Suprapubic skin (tissue), 4 donors: ENCODE measurements around the gene RSRC1. TPM values are rescaled to one million over a fixed set of nuclear protein-coding genes. Genes with fewer than 3 reads are reported as not detected.

Experiments used
- DNase-seq, 2 donors: peaks; one replicate each; pipeline ENCODE4 v3.0.0-alpha.2; 2019; ENCODE audit warnings: low spot score in 2 of 2
- H3K27ac ChIP-seq: fragments of 200-600 bp; sonication (generic); one replicate; pipeline ENCODE4 v1.5.1; 2019
- H3K27me3 ChIP-seq: fragments of 200-600 bp; sonication (generic); one replicate; pipeline ENCODE4 v1.5.1; 2019
- H3K36me3 ChIP-seq: fragments of 200-600 bp; sonication (generic); one replicate; pipeline ENCODE4 v1.5.1; 2019
- H3K4me1 ChIP-seq: fragments of 200-600 bp; sonication (generic); one replicate; pipeline ENCODE4 v1.5.1; 2019
- H3K4me3 ChIP-seq: fragments of 200-600 bp; sonication (generic); one replicate; pipeline ENCODE4 v1.5.1; 2019; ENCODE audit warnings: mild to moderate bottlenecking
- H3K9me3 ChIP-seq: fragments of 200-600 bp; sonication (generic); one replicate; pipeline ENCODE4 v1.5.1; 2019
- EP300 ChIP-seq: sonication (generic); formaldehyde crosslinking; IDR thresholded peaks from one replicate; pipeline ENCODE4 v1.6.1; 2017; ENCODE audit warnings: antibody characterized with exemption
- POLR2A ChIP-seq, 2 donors: fragments of 450-650 bp; IDR thresholded peaks; one replicate each; pipeline ENCODE4 v1.6.1; 2017; ENCODE audit warnings: antibody characterized with exemption in 2 of 2, mild to moderate bottlenecking in 2 of 2, moderate library complexity in 2 of 2
- POLR2AphosphoS5 ChIP-seq, 3 donors: sonication (generic); formaldehyde crosslinking; IDR thresholded peaks; one replicate each; pipeline ENCODE4 v1.6.1; 2017; ENCODE audit warnings: antibody characterized with exemption in 3 of 3
- WGBS: methylation state at CpG from one replicate; pipeline ENCODE4 v1.1.5; 2018; 5-methylcytosine and 5-hydroxymethylcytosine counted together
- total RNA-seq, 4 donors: library from RNA; depleted of rRNA; stranded (reverse); fragments of >200 nt; gene quantifications; one replicate each; pipeline ENCODE4 v1.1.0, GENCODE V29; 2016
- TF ChIP-seq, protein P1 (sequence below), 2 donors: fragments of 200-600 bp in 1 of 2; fragments of 450-650 bp in 1 of 2; sonication (generic) in 1 of 2; IDR thresholded peaks; one replicate each; pipeline ENCODE4 v1.5.1; 2016 to 2019; ENCODE audit warnings: antibody characterized with exemption in 2 of 2, mild to moderate bottlenecking in 1 of 2, moderate library complexity in 1 of 2

The RSRC1 gene
- total RNA-seq, 4 donors from 2014 or later, result 20.4 to 33.2 (median 30.4) TPM

DNA sequence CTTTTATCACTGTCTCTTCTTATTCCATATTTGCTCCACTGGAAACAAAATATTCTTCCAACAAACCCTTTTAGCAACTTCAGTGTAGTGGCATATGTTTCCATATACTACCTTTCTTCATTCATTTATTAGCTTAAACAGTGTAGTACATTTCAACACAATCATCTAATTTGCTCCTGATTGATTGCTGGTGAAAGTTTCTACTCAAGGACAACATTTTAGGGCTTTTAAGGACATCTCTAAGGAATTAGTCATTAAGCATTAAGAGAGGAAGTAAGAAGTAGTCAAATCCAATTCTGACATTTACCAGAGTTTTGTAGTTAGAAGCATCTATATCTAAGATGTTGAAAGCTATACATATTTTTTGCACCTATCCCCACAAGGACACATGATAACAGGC is 55.8 kb downstream of the RSRC1 start:
- TF ChIP-seq POLR2AphosphoS5 (IDR thresholded peaks at IDR 0.05) (no peak), POLR2A (IDR thresholded peaks at IDR 0.05) (no peak), EP300 (no peak)
- TF ChIP-seq, protein P1, sequence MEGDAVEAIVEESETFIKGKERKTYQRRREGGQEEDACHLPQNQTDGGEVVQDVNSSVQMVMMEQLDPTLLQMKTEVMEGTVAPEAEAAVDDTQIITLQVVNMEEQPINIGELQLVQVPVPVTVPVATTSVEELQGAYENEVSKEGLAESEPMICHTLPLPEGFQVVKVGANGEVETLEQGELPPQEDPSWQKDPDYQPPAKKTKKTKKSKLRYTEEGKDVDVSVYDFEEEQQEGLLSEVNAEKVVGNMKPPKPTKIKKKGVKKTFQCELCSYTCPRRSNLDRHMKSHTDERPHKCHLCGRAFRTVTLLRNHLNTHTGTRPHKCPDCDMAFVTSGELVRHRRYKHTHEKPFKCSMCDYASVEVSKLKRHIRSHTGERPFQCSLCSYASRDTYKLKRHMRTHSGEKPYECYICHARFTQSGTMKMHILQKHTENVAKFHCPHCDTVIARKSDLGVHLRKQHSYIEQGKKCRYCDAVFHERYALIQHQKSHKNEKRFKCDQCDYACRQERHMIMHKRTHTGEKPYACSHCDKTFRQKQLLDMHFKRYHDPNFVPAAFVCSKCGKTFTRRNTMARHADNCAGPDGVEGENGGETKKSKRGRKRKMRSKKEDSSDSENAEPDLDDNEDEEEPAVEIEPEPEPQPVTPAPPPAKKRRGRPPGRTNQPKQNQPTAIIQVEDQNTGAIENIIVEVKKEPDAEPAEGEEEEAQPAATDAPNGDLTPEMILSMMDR (IDR thresholded peaks at IDR 0.05), result no peak
- no peak overlapping the region for H3K27ac ChIP-seq

DNA sequence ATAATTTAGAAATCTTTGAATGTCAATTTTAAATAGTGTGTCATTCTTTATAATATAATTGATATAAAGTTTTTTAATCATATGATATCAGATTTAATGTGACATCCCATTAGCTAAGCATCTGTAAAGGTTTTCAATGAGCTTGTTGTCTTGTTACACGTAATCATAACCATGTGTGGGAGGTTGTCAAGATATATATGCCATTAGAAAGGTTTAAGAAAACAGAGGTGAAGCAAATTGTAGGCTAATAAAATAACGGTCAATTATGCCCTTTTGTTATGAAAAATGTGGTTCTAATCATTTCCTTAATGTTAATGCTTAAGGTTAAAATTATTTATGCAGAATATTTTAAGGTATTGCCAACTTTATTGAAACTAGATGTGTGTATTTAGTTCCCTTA is 56.3 kb downstream of the RSRC1 start:
- no peaks in the 10 kb centered on the region for H3K36me3 ChIP-seq
- no peak overlapping the region for H3K4me3 ChIP-seq
- H3K9me3 ChIP-seq, result no peaks in the 10 kb centered on the region
- no peak overlapping the region for H3K27ac ChIP-seq
- DNase-seq, result no peak
- peaks cover 4% of the 10 kb centered on the region for H3K4me1 ChIP-seq
- 84% methylated on average over 2 of the region's 2 CpGs for WGBS
- no peaks in the 10 kb centered on the region for H3K27me3 ChIP-seq
- TF ChIP-seq, protein P1 (IDR thresholded peaks at IDR 0.05), result no peak
- TF ChIP-seq EP300 (no peak), POLR2A (IDR thresholded peaks at IDR 0.05) (no peak), POLR2AphosphoS5 (IDR thresholded peaks at IDR 0.05) (no peak)

More for the DNA sequence above, 55.8 kb downstream of the RSRC1 start:
- DNase-seq, result no peak
- Histone ChIP-seq H3K36me3 (no peaks in the 10 kb centered on the region), H3K9me3 (no peaks in the 10 kb centered on the region), H3K4me3 (no peak overlapping the region), H3K4me1 (peaks cover 4% of the 10 kb centered on the region), H3K27me3 (no peaks in the 10 kb centered on the region)

DNA sequence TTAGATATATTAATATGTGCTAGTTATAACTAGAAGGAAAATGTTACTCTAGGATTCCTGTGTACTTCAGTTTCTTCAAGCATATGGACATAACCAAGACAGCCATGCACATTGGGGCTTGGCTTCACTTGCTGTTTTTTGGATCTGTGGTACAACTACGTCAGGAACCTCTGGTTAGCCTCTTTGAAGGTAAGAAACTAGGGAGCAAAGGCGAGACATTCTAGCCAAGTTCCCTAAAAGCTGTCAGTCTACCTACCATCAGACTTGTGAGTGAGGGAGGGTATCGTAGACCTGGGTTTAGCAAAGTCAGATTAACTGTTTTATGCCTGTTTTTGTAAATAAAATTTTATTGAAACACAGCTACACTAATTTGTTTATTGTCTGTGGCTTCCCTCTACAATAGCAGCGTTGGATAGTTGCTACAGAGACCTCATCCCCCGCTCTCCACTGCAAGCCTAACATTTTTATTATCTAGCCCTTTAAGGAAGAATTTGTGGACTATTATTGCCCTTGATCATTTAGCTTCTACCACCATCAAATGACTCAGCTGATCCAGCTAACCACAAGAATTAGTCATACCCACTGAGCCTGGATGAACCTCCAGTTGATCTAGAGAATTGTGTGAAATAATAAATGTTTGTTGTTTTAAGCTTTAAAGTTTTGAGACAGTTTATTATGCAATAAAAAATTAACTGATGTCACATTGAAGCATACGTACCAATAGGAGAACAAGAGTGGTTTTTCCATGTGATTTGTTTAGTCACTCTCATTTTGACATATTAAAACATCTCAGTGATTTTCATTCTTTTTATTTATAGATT is 58.1 kb downstream of the RSRC1 start:
- 61% methylated on average over 6 of the region's 6 CpGs for WGBS
- TF ChIP-seq, protein P1 (IDR thresholded peaks at IDR 0.05), result no peak
- no peak for TF ChIP-seq POLR2A (IDR thresholded peaks at IDR 0.05)
- TF ChIP-seq POLR2AphosphoS5 (IDR thresholded peaks at IDR 0.05), result no peak
- TF ChIP-seq EP300, result no peak

DNA sequence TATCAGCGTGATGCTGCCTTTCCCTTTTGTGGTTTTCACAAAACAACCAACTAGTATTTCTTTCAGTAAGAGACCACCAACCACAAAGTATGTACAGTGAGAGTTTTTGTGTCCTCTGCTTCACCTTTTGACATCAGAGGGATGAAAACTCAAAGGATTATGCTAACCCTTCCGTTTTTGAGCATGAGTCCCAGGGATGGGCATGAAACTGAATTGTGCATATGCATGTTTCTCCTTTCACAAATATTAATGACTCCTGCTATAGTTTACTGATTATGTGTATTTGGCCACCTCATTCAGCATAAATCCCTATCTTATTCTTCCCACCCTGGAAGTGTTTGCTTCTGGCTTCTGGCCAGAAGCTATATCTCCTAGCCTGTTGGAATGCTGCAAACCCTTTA is 59.2 kb downstream of the RSRC1 start:
- Histone ChIP-seq H3K4me3 (no peak overlapping the region), H3K4me1 (peaks cover 4% of the 10 kb centered on the region), H3K9me3 (no peaks in the 10 kb centered on the region), H3K27me3 (no peaks in the 10 kb centered on the region), H3K27ac (no peak overlapping the region), H3K36me3 (no peaks in the 10 kb centered on the region)
- 84% methylated on average over 2 of the region's 2 CpGs for WGBS
- TF ChIP-seq POLR2AphosphoS5 (IDR thresholded peaks at IDR 0.05) (no peak), POLR2A (IDR thresholded peaks at IDR 0.05) (no peak), EP300 (no peak)
- TF ChIP-seq, protein P1 (IDR thresholded peaks at IDR 0.05), result no peak
- no peak for DNase-seq

More for the DNA sequence above, 58.1 kb downstream of the RSRC1 start:
- peaks cover 4% of the 10 kb centered on the region for H3K4me1 ChIP-seq
- H3K9me3 ChIP-seq, result no peaks in the 10 kb centered on the region
- H3K27me3 ChIP-seq, result no peaks in the 10 kb centered on the region
- no peak overlapping the region for H3K27ac ChIP-seq
- no peak for DNase-seq
- H3K36me3 ChIP-seq, result no peaks in the 10 kb centered on the region
- no peak overlapping the region for H3K4me3 ChIP-seq

DNA sequence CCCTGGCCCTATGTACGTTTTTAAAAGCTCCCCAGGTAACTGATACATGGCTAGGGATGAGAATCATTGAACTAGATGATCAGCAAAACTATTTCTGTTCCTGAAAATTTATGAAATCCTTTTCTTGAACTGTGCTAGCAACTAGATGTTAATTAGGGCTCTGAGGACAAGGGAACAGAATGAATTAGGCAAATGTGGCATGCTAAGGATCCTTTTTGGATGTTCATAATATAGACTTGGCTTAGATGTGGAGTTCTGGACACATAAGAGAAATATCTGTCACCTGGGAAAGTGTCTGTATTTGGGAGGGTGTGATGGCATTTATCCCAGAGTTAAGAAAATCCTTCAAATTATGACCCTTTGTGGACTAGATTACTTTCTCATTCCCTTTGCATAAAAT is 71.2 kb downstream of the RSRC1 start:
- H3K27me3 ChIP-seq, result no peaks in the 10 kb centered on the region
- H3K27ac ChIP-seq, result no peak overlapping the region
- 96% methylated on average over 1 of the region's 1 CpG for WGBS
- DNase-seq, result no peak
- TF ChIP-seq POLR2A (IDR thresholded peaks at IDR 0.05) (no peak), EP300 (no peak), POLR2AphosphoS5 (IDR thresholded peaks at IDR 0.05) (no peak)
- TF ChIP-seq, protein P1 (IDR thresholded peaks at IDR 0.05), result no peak
- H3K4me1 ChIP-seq, result no peaks in the 10 kb centered on the region
- H3K4me3 ChIP-seq, result no peak overlapping the region
- H3K9me3 ChIP-seq, result no peaks in the 10 kb centered on the region
- H3K36me3 ChIP-seq, result no peaks in the 10 kb centered on the region
